Measurements from ENCODE around the gene HJURP. TPM values are rescaled to one million over a fixed set of nuclear protein-coding genes. Genes with fewer than 3 reads are reported as not detected.

The HJURP gene
- total RNA-seq, 1 experiment from 2014 or later, result 35.0 TPM

DNA sequence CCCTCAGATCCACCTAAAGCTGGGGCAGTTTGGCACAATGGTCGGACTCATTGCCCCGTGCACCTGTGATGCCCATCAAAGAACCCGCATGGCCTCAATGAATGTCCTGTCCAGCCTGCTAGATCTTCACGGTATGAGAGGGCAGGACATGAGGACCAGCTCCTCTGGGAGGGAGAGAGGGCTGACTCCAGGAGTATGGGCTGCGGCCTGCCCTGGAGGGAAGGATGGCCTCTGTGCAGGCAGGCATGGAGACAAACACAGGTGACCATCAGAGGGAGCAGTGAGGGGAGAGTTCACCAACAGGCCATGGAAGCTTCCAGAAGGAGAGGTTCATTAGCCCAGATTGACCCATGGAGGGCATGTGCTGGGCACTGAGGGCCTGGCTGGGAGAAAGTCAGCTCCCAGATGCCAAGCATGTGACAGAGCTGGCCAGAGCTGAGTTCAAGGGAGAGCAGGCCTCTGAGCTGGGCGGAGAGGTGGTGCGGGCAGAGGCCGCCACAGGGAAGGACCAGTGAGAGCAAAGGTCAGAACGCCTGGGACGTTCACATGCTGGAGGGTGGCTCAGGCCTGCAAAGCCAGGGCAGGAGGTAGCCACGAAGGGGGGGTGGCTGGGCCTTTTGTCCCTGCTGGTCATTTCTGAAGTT, 36.2 kb downstream of the HJURP start:
- H3K4me3 ChIP-seq (ENCODE audit: low read depth, low read length), result no peak overlapping the region
- ChIA-PET POLR2A (no interaction called here), CTCF (no interaction called here)
- Mint-ChIP-seq H3K36me3 (ENCODE audit: insufficient read depth, unreplicated experiment) (no peaks in the 10 kb centered on the region), H3K27me3 (ENCODE audit: insufficient read depth, unreplicated experiment) (no peaks in the 10 kb centered on the region), H3K4me1 (ENCODE audit: low read depth, unreplicated experiment) (no peaks in the 10 kb centered on the region), H3K9me3 (ENCODE audit: unreplicated experiment) (no peaks in the 10 kb centered on the region), H3K4me3 (ENCODE audit: unreplicated experiment) (no peak overlapping the region), H3K27ac (ENCODE audit: unreplicated experiment) (no peak overlapping the region)
- H3K27me3 ChIP-seq (replicated peaks; ENCODE audit: control insufficient read depth, insufficient read depth, low read length), result no peaks in the 10 kb centered on the region
- no peaks in the 10 kb centered on the region for H3K36me3 ChIP-seq (ENCODE audit: control insufficient read depth, insufficient read depth, low read length)
- no peaks in the 10 kb centered on the region for H3K4me1 ChIP-seq
- intact Hi-C loops (cut with micrococcal nuclease; ENCODE audit: unreplicated experiment), result no loop called here
- TF ChIP-seq, protein P1, sequence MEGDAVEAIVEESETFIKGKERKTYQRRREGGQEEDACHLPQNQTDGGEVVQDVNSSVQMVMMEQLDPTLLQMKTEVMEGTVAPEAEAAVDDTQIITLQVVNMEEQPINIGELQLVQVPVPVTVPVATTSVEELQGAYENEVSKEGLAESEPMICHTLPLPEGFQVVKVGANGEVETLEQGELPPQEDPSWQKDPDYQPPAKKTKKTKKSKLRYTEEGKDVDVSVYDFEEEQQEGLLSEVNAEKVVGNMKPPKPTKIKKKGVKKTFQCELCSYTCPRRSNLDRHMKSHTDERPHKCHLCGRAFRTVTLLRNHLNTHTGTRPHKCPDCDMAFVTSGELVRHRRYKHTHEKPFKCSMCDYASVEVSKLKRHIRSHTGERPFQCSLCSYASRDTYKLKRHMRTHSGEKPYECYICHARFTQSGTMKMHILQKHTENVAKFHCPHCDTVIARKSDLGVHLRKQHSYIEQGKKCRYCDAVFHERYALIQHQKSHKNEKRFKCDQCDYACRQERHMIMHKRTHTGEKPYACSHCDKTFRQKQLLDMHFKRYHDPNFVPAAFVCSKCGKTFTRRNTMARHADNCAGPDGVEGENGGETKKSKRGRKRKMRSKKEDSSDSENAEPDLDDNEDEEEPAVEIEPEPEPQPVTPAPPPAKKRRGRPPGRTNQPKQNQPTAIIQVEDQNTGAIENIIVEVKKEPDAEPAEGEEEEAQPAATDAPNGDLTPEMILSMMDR (IDR thresholded peaks at IDR 0.05; ENCODE audit: insufficient read depth in 1 of 2, low read depth in 1 of 2, low read length in 1 of 2, severe bottlenecking in 1 of 2, unreplicated experiment in 1 of 2), result no peak
- DNase-seq, result no peak
- no peaks in the 10 kb centered on the region for H3K9me3 ChIP-seq
- no TSS peak for BruUV-seq (replicated peaks)

DNA sequence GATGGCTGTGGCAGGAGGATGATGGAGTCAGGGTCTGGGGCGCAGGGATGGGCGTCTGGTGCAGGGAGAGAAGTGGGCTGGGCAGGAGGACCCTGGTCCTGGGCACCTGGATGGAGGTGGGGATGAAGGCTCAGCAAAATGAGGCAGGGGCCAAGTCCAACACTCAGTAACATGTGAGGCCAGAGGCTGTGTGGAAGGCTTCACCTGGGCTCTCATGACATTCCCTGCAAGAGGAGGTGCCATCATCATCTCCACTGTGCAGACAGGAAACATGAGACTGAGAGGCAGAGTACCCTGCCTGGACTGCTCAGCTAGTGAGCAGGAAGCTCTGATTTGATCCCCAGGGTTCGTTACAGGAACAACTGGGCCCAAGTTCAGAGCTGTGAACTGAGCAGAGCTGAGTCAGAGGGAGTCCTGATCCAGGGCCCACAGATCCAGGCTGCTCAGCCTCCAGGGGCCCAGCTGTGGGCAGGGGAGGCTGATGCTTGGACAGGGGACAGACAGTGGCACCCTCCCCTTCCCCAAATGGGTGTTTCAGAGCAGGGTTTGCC, 36.9 kb downstream of the HJURP start:
- Mint-ChIP-seq H3K9me3 (ENCODE audit: unreplicated experiment) (no peaks in the 10 kb centered on the region), H3K36me3 (ENCODE audit: insufficient read depth, unreplicated experiment) (no peaks in the 10 kb centered on the region), H3K4me1 (ENCODE audit: low read depth, unreplicated experiment) (no peaks in the 10 kb centered on the region), H3K27me3 (ENCODE audit: insufficient read depth, unreplicated experiment) (no peaks in the 10 kb centered on the region), H3K27ac (ENCODE audit: unreplicated experiment) (no peak overlapping the region), H3K4me3 (ENCODE audit: unreplicated experiment) (no peak overlapping the region)
- no TSS peak for BruUV-seq (replicated peaks)
- ChIA-PET POLR2A (no interaction called here), CTCF (no interaction called here)
- no peak overlapping the region for H3K4me3 ChIP-seq (ENCODE audit: low read depth, low read length)
- intact Hi-C loops (cut with micrococcal nuclease; ENCODE audit: unreplicated experiment), result no loop called here
- H3K4me1 ChIP-seq, result no peaks in the 10 kb centered on the region
- TF ChIP-seq, protein P1 (IDR thresholded peaks at IDR 0.05; ENCODE audit: insufficient read depth in 1 of 2, low read depth in 1 of 2, low read length in 1 of 2, severe bottlenecking in 1 of 2, unreplicated experiment in 1 of 2), result no peak
- no peaks in the 10 kb centered on the region for H3K9me3 ChIP-seq
- H3K27me3 ChIP-seq (replicated peaks; ENCODE audit: control insufficient read depth, insufficient read depth, low read length), result no peaks in the 10 kb centered on the region
- H3K36me3 ChIP-seq (ENCODE audit: control insufficient read depth, insufficient read depth, low read length), result no peaks in the 10 kb centered on the region
- DNase-seq, result no peak

DNA sequence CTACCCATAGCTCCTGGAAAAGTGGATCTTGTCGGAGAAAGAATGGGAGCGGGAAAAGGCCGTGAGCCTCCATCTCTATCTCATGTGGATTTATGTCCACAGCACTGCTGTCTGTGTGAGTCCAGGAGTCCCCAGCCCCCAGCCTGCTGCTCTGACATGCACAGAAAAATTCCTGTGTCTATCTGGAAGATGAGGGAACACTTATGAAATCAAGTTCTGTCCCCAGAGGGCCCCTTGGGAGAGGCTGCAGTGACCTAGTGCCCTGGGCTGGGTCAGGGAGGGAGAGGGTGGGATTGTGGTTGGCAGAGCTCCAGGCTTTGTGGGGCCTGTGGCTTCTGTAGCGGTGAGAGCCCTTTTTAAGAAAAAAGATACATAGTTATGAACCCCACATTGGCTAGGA, 37.6 kb downstream of the HJURP start:
- H3K27me3 Mint-ChIP-seq (ENCODE audit: insufficient read depth, unreplicated experiment), result no peaks in the 10 kb centered on the region
- POLR2A ChIA-PET, result no interaction called here
- DNase-seq, result no peak
- Histone ChIP-seq H3K4me1 (no peaks in the 10 kb centered on the region), H3K9me3 (no peaks in the 10 kb centered on the region), H3K27me3 (replicated peaks; ENCODE audit: control insufficient read depth, insufficient read depth, low read length) (no peaks in the 10 kb centered on the region), H3K36me3 (ENCODE audit: control insufficient read depth, insufficient read depth, low read length) (no peaks in the 10 kb centered on the region), H3K4me3 (ENCODE audit: low read depth, low read length) (no peak overlapping the region)
- no peaks in the 10 kb centered on the region for H3K9me3 Mint-ChIP-seq (ENCODE audit: unreplicated experiment)
- CTCF ChIA-PET, result no interaction called here
- no peaks in the 10 kb centered on the region for H3K36me3 Mint-ChIP-seq (ENCODE audit: insufficient read depth, unreplicated experiment)
- H3K27ac Mint-ChIP-seq (ENCODE audit: unreplicated experiment), result no peak overlapping the region
- BruUV-seq (replicated peaks), result no TSS peak
- TF ChIP-seq, protein P1 (IDR thresholded peaks at IDR 0.05; ENCODE audit: insufficient read depth in 1 of 2, low read depth in 1 of 2, low read length in 1 of 2, severe bottlenecking in 1 of 2, unreplicated experiment in 1 of 2), result no peak
- no peak overlapping the region for H3K4me3 Mint-ChIP-seq (ENCODE audit: unreplicated experiment)
- H3K4me1 Mint-ChIP-seq (ENCODE audit: low read depth, unreplicated experiment), result no peaks in the 10 kb centered on the region
- intact Hi-C loops (cut with micrococcal nuclease; ENCODE audit: unreplicated experiment), result no loop called here

Measured in Caco-2 (cell line).